ENCODE data around the gene SPHK1. TPM values are rescaled to one million over a fixed set of nuclear protein-coding genes. Genes with fewer than 3 reads are reported as not detected.

SPHK1 gene
- total RNA-seq, 4 donors from 2014 or later, result 17.0 to 37.0 (median 22.8) TPM

- 73 to 85% methylated on average over 9 to 14 of the region's 16 CpGs for whole genome bisulfite sequencing, 2 donors
- no peak for DNase-seq
- intact Hi-C loops (cut with DNase I), result no loop called here
- no peak overlapping the region for H3K27ac ChIP-seq
- no peak for TF ChIP-seq CTCF (IDR thresholded peaks at IDR 0.05)
- TF ChIP-seq POLR2A (IDR thresholded peaks at IDR 0.05), result no peak
- peaks cover 4 to 68% (median 6%) of the 10 kb centered on the region in 3 donors for H3K36me3 ChIP-seq
- H3K4me1 ChIP-seq, result peaks cover 12 to 35% (median 16%) of the 10 kb centered on the region in 3 donors
- H3K27me3 ChIP-seq, result peaks cover 0 to 10% (median 0%) of the 10 kb centered on the region in 4 donors
- H3K4me3 ChIP-seq, result no peak overlapping the region
- no peaks in the 10 kb centered on the region for H3K9me3 ChIP-seq
These were observed 4.8 kb downstream of the SPHK1 start for GRCh38 chr17:76388966-76389888.

- H3K36me3 ChIP-seq, result peaks cover 4 to 76% (median 6%) of the 10 kb centered on the region in 3 donors
- H3K27ac ChIP-seq, result no peak overlapping the region
- intact Hi-C loops (cut with DNase I), result no loop called here
- H3K27me3 ChIP-seq, result peaks cover 0 to 7% (median 0%) of the 10 kb centered on the region in 4 donors
- DNase-seq, result no peak
- no peak for TF ChIP-seq CTCF (IDR thresholded peaks at IDR 0.05)
- no peak for TF ChIP-seq POLR2A (IDR thresholded peaks at IDR 0.05)
- H3K4me1 ChIP-seq, result peaks cover 12 to 28% (median 15%) of the 10 kb centered on the region in 3 donors
- H3K9me3 ChIP-seq, result no peaks in the 10 kb centered on the region
- no peak overlapping the region for H3K4me3 ChIP-seq
- 72 to 75% methylated on average over 2 to 10 of the region's 11 CpGs for WGBS, 2 donors
These were observed 5.6 kb downstream of the SPHK1 start for GRCh38 chr17:76390003-76390421.

DNA sequence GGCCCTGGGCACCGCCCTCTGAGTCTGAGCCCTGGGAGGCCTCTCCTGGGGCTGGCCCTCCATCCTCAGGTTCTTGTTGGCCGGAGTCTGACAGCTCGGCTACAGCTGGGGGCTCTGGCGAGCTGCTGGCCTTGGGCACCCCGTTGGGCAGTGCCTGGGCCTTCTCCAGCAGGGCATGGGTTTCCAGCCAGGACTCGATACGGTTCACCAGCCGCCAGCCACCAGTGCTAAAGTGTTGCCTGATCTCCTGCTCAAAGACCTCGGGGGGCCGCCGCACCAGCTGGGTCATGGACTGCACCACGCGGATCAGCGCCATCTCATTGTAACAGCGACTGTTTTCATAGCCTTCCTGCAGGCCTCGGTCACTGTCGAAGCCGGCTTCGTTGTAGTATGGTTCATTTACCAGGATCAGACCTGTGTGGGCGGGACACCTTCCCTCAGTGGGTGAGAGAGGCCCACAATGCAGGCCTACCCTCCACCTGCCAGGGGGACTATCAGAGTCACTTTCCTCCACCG, 6.8 kb downstream of the SPHK1 start:
- Histone ChIP-seq H3K9me3 (no peaks in the 10 kb centered on the region), H3K4me1 (peaks cover under 1 to 16% (median 3%) of the 10 kb centered on the region in 3 donors), H3K27ac (no peak overlapping the region), H3K4me3 (no peak overlapping the region), H3K36me3 (peaks cover 6 to 89% (median 8%) of the 10 kb centered on the region in 3 donors), H3K27me3 (no peaks in the 10 kb centered on the region)
- 82 to 96% methylated on average over 2 to 5 of the region's 21 CpGs for WGBS, 2 donors
- TF ChIP-seq CTCF (IDR thresholded peaks at IDR 0.05), result no peak
- TF ChIP-seq POLR2A (IDR thresholded peaks at IDR 0.05), result no peak
- intact Hi-C loops (cut with DNase I), result no loop called here
- DNase-seq, result no peak

DNA sequence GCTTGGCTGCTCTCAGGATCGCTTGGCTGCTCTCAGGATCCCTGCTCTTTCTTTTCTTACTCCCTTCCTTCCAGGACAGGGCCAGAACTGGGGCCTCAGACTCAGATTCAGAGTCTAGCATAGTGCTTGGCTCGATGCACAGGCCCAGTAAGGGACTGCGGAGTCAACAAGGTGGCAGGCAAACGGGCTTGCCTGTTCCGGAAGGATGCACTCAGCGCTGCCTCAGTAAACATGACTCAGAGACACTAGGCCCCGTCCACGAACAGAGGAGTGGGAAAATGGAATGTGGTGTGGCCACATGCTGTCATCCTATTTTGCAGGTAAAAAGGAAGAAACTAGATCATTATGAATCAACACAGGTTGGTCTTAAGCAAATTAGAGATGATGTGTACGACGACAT, 9.8 kb downstream of the SPHK1 start:
- WGBS, 2 donors, result 43 to 56% methylated on average over 8 to 9 of the region's 10 CpGs
- TF ChIP-seq POLR2A (IDR thresholded peaks at IDR 0.05) (no peak), CTCF (IDR thresholded peaks at IDR 0.05) (no peak)
- no peak for DNase-seq
- Histone ChIP-seq H3K9me3 (no peaks in the 10 kb centered on the region), H3K27me3 (no peaks in the 10 kb centered on the region), H3K36me3 (peaks cover 24 to 98% (median 26%) of the 10 kb centered on the region in 3 donors), H3K4me1 (peaks cover 0 to 10% (median 0%) of the 10 kb centered on the region in 3 donors), H3K27ac (peak overlapping the region in 1 of 4 donors; percentile 5), H3K4me3 (no peak overlapping the region)
- intact Hi-C loops (cut with DNase I), result no loop called here

GRCh38 chr17:76395980-76396379, 11.6 kb downstream of the SPHK1 start:
- TF ChIP-seq POLR2A (IDR thresholded peaks at IDR 0.05) (no peak), CTCF (IDR thresholded peaks at IDR 0.05) (no peak)
- Histone ChIP-seq H3K9me3 (no peaks in the 10 kb centered on the region), H3K4me1 (peaks cover 0 to 6% (median 0%) of the 10 kb centered on the region in 3 donors), H3K4me3 (no peak overlapping the region), H3K27me3 (no peaks in the 10 kb centered on the region), H3K36me3 (peaks cover 32 to 100% (median 41%) of the 10 kb centered on the region in 3 donors), H3K27ac (no peak overlapping the region)
- WGBS, 2 donors, result 76 to 92% methylated on average over 12 to 15 of the region's 15 CpGs
- intact Hi-C loops (cut with DNase I), result loop anchor here (5.0 kb wide), 1 partner anchor 89 kb away; the partner anchor contains the start of gene QRICH2
- DNase-seq, result no peak

Data from esophagus squamous epithelium (tissue), 5 donors.